ENCODE data around the gene LYL1.

The LYL1 gene

DNA sequence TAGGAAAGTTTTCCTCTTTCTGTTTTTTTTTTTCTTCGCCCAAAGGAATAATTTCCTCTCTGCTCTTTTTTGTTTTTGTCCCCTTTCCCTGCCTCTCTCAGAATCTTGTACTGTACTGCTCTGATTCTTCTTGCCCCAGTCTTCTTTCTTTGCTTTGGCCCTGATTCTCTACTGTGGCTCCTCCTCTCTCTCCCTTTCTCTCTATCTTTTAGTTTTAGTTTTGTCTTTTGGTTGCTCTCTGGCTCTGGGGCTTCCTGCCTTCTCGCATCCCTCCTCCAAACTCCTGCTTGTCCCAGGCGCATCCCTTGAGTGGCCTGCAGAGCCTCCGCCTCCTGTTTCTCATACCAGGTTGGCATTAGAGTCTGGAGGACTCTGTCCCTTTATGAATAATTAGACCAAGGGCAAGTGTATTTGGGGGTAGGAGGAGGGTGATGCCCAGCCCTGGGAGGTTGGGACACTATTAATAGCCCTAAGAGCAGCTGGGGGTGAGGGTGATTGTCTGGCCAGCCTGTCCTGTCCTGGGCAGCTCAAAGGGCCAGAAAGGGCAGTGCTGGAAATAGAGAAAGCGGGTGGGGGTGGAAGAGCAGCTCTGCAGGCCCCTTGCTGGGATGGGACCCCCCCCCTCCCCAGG, 39.1 kb downstream of the LYL1 start:
- Histone ChIP-seq H3K9me3 (ENCODE audit: low read depth, low read length) (no peaks in the 10 kb centered on the region), H3K4me3 (no peak overlapping the region), H3K36me3 (ENCODE audit: insufficient read depth, low read length) (no peaks in the 10 kb centered on the region; the same call in 1 of the 2 replicates), H3K27ac (no peak overlapping the region), H3K9ac (ENCODE audit: insufficient read length) (peak overlapping the region; percentile 5)
- DNase-seq (ENCODE audit: low read depth, low spot score), result no peak
- TF ChIP-seq POLR2AphosphoS5 (IDR thresholded peaks at IDR 0.05; ENCODE audit: borderline replicate concordance, low read depth, low read length) (no peak), FOXP2 (optimal IDR thresholded peaks at IDR 0.05; ENCODE audit: control extremely low read depth, extremely low read length, insufficient read depth) (no peak), EZH2 (IDR thresholded peaks at IDR 0.05) (no peak)

DNA sequence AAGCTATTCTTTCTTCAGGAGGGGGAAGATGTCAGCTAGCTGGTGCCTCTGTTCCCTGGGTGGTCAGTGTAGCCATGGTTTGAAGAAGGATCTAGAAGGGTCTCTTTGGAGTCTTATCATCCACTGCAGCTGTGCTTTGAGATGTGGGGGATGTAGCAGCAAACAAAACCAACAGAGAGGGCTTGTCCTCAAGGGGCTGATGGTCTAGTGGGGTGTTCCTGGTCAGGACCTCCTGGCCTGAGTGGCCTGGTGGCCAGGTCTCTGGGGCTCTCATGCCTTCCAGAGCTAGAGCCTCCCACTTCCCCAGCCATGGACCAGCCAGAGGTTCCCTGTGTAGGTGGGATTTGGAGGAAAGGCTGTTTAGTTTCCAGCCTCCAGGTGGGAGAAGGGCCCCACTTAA, 40.3 kb downstream of the LYL1 start:
- no peak overlapping the region for H3K4me3 ChIP-seq
- H3K9ac ChIP-seq (ENCODE audit: insufficient read length), result no peak overlapping the region
- no peak overlapping the region for H3K27ac ChIP-seq
- H3K9me3 ChIP-seq (ENCODE audit: low read depth, low read length), result no peaks in the 10 kb centered on the region
- H3K36me3 ChIP-seq (ENCODE audit: insufficient read depth, low read length), result no peaks in the 10 kb centered on the region; the same call in 1 of the 2 replicates
- TF ChIP-seq FOXP2 (optimal IDR thresholded peaks at IDR 0.05; ENCODE audit: control extremely low read depth, extremely low read length, insufficient read depth) (no peak), POLR2AphosphoS5 (IDR thresholded peaks at IDR 0.05; ENCODE audit: borderline replicate concordance, low read depth, low read length) (no peak), EZH2 (IDR thresholded peaks at IDR 0.05) (no peak)
- no peak for DNase-seq (ENCODE audit: low read depth, low spot score)

DNA sequence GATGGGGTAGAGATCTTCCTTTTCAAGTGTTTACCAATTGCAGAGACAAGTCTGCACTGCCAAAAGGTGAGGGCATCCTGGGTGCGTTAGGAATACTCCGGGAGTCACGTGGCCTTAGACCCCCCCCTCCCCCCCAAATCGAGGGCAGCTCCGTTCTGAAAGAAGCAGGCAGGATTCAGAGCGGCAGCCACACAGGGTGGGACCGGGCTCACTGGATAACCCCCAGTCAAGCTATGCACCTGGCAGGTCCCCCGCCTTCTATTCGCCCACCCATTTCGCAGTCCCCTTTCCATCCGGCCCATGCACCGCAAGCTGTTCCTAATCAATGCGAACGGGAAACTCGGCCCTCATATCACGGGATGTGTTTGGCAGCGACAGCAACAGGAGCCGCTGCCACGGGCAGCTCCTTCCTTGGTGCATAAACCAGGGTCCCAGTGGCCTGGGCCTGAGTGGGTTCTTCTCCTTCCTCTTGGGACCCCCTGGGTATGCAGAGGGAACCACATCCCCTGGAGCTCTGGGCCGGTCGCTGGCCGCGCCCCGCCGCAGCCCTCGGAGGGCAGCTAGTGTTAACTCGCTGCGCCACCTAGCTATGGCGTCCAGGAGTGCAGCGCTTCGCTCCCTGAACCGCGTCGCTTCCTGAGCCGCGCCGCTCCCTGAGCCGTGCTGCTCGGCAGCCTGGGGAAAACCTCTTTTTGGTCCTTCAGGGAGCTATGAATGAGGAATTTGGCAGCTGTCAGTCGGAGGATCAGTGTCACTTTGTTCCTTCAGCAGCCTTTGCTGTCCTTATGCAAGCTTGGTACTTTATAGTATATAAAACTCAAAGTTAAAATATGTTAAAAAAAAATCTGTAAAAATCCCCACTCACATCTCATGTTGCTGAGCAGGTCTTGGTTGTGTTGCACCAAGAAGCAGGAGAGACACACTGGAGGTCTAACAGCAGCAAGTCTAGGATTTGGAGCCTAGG, 41.4 kb downstream of the LYL1 start:
- peak overlapping the region; percentile 48 for H3K9ac ChIP-seq (ENCODE audit: insufficient read length)
- no peak overlapping the region; the same call in 1 of the 2 replicates for H3K27ac ChIP-seq
- no peaks in the 10 kb centered on the region for H3K36me3 ChIP-seq (ENCODE audit: insufficient read depth, low read length)
- H3K4me3 ChIP-seq, result peak overlapping the region; percentile 81
- no peak for TF ChIP-seq FOXP2 (optimal IDR thresholded peaks at IDR 0.05; ENCODE audit: control extremely low read depth, extremely low read length, insufficient read depth)
- no peak for TF ChIP-seq EZH2 (IDR thresholded peaks at IDR 0.05)
- no peak; the same call in 1 of the 2 replicates for TF ChIP-seq POLR2AphosphoS5 (IDR thresholded peaks at IDR 0.05; ENCODE audit: borderline replicate concordance, low read depth, low read length)
- no peaks in the 10 kb centered on the region for H3K9me3 ChIP-seq (ENCODE audit: low read depth, low read length)
- DNase-seq (ENCODE audit: low read depth, low spot score), result no peak

DNA sequence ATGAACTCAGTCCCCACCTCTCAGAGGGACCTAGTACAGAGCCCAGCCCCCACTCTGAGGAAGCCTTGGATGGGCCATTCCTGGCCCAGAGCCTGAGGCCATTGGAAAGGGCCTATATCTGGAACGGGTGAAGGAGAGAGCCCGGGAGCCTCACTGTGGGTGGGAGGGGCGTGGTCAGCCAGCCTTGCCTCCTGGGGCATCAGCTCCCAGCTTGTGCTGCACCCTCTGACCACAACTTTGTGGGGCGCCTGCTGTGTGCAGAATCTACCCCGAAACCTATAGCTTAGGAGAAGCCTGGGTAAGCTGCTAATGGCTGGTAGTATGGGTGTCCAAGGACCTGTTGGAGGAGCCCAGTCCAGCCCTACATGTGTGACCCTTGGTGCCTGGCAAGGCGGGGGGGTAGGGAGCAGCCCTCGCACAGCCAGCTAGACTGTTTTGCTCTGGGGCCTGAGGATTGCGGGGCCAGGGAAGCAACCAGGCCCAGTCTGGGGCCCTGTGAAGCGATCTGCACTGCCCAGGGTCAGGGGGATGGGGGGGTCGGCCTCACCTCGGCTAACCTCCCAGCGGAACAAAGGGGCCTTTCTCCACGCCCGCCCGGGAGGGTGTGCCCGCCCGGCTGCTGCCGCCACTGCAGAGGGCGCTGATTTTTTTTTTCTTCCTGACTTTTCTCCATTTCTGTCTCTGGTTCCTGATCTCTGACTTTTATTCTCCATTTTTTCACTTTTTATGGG, 42.3 kb downstream of the LYL1 start:
- H3K4me3 ChIP-seq, result peak overlapping the region; percentile 81
- no peaks in the 10 kb centered on the region for H3K9me3 ChIP-seq (ENCODE audit: low read depth, low read length)
- no peak for DNase-seq (ENCODE audit: low read depth, low spot score)
- H3K27ac ChIP-seq, result peak overlapping the region; percentile 34; the same call in 1 of the 2 replicates
- no peak overlapping the region for H3K9ac ChIP-seq (ENCODE audit: insufficient read length)
- H3K36me3 ChIP-seq (ENCODE audit: insufficient read depth, low read length), result no peaks in the 10 kb centered on the region
- no peak for TF ChIP-seq EZH2 (IDR thresholded peaks at IDR 0.05)
- no peak for TF ChIP-seq FOXP2 (optimal IDR thresholded peaks at IDR 0.05; ENCODE audit: control extremely low read depth, extremely low read length, insufficient read depth)
- no peak for TF ChIP-seq POLR2AphosphoS5 (IDR thresholded peaks at IDR 0.05; ENCODE audit: borderline replicate concordance, low read depth, low read length)

DNA sequence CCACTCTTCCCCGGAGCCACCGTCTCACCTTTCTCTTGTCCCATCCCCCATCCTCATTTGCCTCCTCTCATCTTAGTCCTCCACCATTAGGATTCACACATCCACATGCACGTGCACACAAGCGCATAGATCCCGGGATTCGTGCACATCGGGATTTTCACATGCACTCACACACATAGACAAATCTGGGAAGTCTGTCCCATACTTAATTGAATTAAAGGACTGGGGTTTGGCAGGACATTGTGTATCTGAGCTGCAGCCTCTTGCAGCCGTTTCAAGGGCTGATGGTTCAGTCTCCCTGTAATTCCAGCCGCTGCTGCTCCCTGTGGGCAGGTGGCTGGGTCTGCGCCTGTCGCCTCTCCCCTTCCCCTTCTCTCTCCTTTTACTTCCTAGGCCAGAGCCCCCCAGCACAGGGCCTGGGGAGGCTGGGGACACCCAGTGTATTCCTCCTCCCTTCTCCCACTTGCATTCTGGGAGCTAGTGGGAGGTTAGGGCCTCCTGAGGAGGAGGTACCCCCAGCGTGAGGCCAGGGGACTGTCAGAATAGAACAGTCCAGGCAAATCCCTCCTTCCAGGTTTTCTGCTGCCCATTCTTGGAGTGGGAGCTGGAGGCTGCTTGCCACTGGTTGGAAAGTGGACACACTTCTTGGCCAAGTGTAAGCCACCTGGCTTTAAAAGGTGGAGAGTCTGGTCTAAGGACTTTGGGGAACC, 43.6 kb downstream of the LYL1 start:
- Histone ChIP-seq H3K9me3 (ENCODE audit: low read depth, low read length) (no peaks in the 10 kb centered on the region), H3K9ac (ENCODE audit: insufficient read length) (no peak overlapping the region), H3K27ac (peak overlapping the region; percentile 89; the same call in 1 of the 2 replicates), H3K4me3 (no peak overlapping the region), H3K36me3 (ENCODE audit: insufficient read depth, low read length) (no peaks in the 10 kb centered on the region)
- DNase-seq (ENCODE audit: low read depth, low spot score), result no peak
- TF ChIP-seq POLR2AphosphoS5 (IDR thresholded peaks at IDR 0.05; ENCODE audit: borderline replicate concordance, low read depth, low read length), result no peak
- TF ChIP-seq EZH2 (IDR thresholded peaks at IDR 0.05), result no peak
- TF ChIP-seq FOXP2 (optimal IDR thresholded peaks at IDR 0.05; ENCODE audit: control extremely low read depth, extremely low read length, insufficient read depth), result no peak

DNA sequence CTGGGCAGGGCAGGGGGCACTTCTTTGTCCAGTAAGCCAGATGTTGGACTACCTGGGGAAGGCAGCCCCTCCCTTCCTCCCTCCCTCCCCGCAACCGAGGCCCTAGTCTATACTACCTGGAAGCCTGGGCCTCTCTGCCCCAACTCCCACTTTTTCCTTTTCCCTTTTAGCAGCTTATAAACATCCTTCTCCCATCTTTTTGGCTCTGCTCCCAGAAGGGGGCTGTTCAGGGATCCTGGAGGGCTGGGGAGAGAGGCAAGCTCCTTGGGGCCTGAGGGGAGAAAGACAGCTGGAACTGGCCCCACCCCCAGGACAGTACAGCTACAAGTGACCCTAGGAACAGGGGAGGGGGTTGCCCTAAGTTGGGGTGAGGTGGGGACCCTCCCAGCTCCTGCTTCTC, 44.9 kb downstream of the LYL1 start:
- Histone ChIP-seq H3K36me3 (ENCODE audit: insufficient read depth, low read length) (no peaks in the 10 kb centered on the region; the same call in 1 of the 2 replicates), H3K4me3 (peak overlapping the region; percentile 46), H3K27ac (peak overlapping the region; percentile 89), H3K9ac (ENCODE audit: insufficient read length) (no peak overlapping the region), H3K9me3 (ENCODE audit: low read depth, low read length) (no peaks in the 10 kb centered on the region)
- TF ChIP-seq POLR2AphosphoS5 (IDR thresholded peaks at IDR 0.05; ENCODE audit: borderline replicate concordance, low read depth, low read length) (0 out of 2 replicates have a peak, but pooled peaks have one; percentile 26), EZH2 (IDR thresholded peaks at IDR 0.05) (no peak), FOXP2 (optimal IDR thresholded peaks at IDR 0.05; ENCODE audit: control extremely low read depth, extremely low read length, insufficient read depth) (no peak)
- no peak for DNase-seq (ENCODE audit: low read depth, low spot score)

DNA sequence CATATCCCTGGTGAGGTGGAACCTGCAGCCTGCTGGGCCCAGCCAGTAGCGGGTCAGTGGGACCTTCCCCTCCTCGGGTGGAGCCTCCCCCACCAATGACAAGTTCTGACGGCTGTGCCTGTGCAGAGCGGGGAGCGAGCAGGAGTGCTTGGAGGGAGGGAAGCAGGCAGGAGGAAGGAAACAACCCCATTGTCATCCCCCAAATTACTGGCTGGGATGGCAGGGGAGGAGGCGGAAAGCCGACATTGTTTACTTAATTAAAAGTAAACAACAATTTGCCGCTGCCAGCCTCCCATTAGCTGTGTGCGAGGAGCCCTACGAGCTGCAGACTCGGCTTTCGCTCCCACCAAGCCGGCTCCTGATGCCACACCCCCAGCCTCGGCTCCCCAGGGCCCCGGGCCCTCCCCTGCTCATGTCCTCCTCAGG, 45.5 kb downstream of the LYL1 start:
- Histone ChIP-seq H3K4me3 (peak overlapping the region; percentile 46), H3K9ac (ENCODE audit: insufficient read length) (no peak overlapping the region), H3K36me3 (ENCODE audit: insufficient read depth, low read length) (no peaks in the 10 kb centered on the region; the same call in 1 of the 2 replicates), H3K27ac (peak overlapping the region; percentile 89), H3K9me3 (ENCODE audit: low read depth, low read length) (no peaks in the 10 kb centered on the region)
- no peak for DNase-seq (ENCODE audit: low read depth, low spot score)
- no peak for TF ChIP-seq FOXP2 (optimal IDR thresholded peaks at IDR 0.05; ENCODE audit: control extremely low read depth, extremely low read length, insufficient read depth)
- no peak for TF ChIP-seq POLR2AphosphoS5 (IDR thresholded peaks at IDR 0.05; ENCODE audit: borderline replicate concordance, low read depth, low read length)
- no peak for TF ChIP-seq EZH2 (IDR thresholded peaks at IDR 0.05)

All from SK-N-MC (cell line).